NOMO-1 treated with DMSO at 0.1 percent for 48 hours (cell line): Measurements from ENCODE around the gene ZDHHC22.
A peak's percentile ranks its signal among the peaks of the same experiment; 100 is the strongest.

ENCODE experiments used
- DNase-seq: peaks from one replicate; lab custom pipeline; 2025; ENCODE audit not compliant: unreplicated experiment; lab: John Stamatoyannopoulos, UW

ZDHHC22 gene

DNA sequence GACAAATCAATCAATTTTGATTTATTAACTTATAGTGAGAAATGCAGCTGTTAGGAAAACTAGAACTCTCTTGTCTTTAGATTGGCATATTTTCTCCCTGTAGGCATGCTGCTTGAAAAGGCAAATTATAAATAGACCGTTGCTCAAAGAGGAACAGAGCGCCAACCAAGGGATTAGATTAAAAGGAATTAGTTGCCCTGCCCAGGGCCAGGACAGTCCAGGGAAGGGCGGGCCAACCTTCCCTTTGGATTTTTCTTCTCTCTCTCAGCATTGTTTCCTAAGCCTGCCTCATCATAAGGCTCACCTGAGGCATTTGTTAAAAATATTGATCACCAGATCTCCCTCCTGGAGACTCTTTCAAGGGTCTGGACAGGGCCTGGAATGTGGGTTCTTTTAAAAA is 34.9 kb downstream of the ZDHHC22 start:
- no peak for DNase-seq

GRCh38 chr14:77105145-77105939 is 36.2 kb downstream of the ZDHHC22 start:
- DNase-seq = no peak

- no peak for DNase-seq
Measured at GRCh38 chr14:77104393-77104792, 37.2 kb downstream of the ZDHHC22 start.

- DNase-seq = no peak
Measured at GRCh38 chr14:77103951-77104350, 37.6 kb downstream of the ZDHHC22 start.

GRCh38 chr14:77103475-77103874 is 38.1 kb downstream of the ZDHHC22 start:
- DNase-seq = no peak

DNA sequence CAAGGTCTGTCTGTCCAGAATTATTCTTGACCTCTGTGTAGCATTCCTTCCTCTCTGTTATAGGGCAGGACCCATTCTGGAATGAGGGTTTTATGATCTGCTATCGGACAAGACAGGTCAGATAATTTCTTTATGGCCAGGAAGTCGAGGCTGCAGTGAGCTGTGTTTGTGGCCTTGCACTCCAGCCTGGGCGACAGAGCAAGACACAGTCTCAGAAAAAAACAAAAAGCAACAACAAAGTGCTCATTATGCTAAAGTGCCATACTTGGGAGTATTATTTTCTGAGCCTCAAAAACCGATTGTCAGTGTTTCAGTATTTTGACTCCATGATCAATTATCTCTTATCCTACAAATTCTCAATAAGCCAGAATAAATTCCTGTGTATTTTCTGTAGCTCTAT is 39.4 kb downstream of the ZDHHC22 start:
- DNase-seq = no peak

- no peak for DNase-seq
Measured at GRCh38 chr14:77100961-77101360, 40.6 kb downstream of the ZDHHC22 start.

GRCh38 chr14:77099425-77100167 is 42.0 kb downstream of the ZDHHC22 start:
- peak; percentile 28 for DNase-seq

DNA sequence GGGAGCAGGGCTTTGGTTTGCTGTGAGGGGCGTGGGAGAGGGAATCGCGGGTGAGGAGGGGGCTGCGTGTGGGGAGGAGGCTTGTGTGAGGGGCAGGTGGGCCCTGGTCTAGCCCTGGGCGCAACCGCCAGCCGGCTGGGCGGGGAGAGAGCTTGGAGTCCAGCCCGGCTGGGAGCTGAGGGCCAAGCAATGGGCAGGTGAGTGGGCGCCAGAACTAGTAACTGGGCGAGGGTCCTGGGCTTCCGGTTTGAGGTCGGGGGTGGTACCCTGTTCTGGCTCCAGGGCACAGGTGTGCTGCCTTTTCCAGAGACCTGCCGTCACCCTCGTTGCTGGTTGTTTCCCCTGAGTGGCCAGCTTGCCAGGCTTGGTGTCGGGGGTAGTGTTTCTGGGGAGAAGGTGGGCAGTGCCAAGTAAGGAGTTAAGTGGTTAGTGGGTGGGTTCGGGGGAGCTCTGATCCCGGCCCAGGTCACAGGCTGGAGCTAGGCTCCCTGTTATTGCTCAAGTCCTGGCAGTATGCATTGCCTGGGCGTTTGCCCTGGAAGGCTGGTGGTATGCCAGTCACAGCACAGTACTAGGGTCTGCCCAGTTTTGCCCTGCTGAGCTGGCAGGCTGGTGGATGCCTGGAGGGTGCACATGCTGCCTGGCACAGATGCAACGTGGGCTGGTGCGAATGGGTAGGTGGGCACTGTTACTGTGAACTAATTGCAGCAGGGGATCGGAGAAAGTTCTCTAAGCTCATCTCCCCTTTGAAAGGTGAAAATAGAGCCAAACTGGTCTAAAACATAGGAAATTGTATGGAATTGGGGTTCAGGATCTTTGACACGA is 42.9 kb downstream of the ZDHHC22 start:
- no peak for DNase-seq

- DNase-seq = peak; percentile 99
Measured at GRCh38 chr14:77097700-77098528, 43.7 kb downstream of the ZDHHC22 start, which contains the start of gene CIPC. TSS of gene CIPC (plus strand) at chr14:77098258. CDS start at chr14:77105709, 7,451 bp downstream.

- DNase-seq = peak; percentile 49
Measured at GRCh38 chr14:77097006-77097699, 44.4 kb downstream of the ZDHHC22 start.

DNA sequence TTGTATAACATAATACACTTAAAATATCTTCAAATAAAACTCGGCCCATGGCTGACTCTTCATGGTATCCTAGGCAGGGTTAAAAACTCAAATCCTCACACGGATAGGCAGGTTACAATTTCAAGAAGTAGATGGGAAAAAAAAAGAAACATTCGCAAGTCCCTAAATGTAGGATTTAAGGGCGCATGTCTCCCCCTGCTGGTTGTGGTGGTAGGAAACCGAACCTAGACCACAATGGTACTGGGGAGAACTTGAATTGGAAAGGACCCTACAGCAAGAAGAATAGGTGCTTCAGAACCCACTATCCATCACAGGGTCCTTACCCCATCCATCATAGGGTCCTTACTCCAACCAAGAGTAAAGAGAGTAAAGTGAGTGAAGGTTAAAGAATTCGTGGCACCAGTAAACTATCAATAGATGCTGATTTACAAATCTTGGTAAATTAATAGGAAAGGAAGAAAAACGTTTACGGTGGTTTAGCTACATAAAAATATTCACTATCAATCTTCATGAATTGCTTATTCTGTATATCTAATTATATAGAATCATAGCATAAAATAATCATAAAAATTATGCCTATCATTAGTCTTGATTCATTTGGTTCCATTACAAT is 46.8 kb downstream of the ZDHHC22 start:
- DNase-seq = peak; percentile 72

- no peak for DNase-seq
Measured at GRCh38 chr14:77092676-77093075, 48.9 kb downstream of the ZDHHC22 start.

GRCh38 chr14:77091518-77091917 is 50.1 kb downstream of the ZDHHC22 start:
- no peak for DNase-seq

DNA sequence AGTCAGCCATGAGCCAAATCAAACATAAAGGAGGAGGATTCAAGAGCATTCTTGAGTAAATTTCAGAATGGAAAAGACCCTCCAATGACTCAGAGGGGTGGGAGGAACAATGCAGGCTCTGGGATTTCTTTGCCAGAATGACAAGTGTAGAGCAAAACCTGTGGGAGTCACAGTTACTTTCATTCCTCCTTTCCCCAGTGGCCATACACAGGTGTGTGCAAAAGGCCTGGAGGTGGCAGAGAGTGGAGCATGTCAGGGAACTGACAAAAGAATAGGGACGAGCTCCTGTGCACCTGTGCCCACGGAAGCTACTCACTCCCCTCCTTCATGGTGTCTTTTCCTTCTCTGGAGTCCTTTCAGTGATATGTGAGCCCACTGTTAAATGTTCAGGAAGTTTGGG is 52.9 kb downstream of the ZDHHC22 start:
- DNase-seq = no peak

- DNase-seq = no peak
Measured at GRCh38 chr14:77088219-77088618, 53.4 kb downstream of the ZDHHC22 start.

DNA sequence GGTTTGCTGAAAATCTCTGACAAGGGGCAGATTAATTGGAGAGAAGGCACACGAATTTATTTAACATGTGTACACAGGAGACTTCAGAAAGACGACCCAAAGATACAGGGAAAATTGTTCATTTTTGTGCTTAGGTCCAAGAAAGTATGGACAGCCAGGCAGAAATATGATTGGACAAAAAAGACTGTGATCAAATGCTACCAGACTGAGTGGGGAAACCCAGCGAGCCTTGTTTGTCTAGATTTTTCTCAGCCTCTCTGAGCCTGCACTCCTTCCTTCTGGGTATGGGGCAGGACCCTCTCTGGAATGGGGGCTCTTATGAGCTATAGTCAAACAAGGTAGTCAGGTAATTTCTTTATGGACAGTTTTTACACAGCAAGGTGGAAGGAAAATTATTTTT is 54.0 kb downstream of the ZDHHC22 start:
- no peak for DNase-seq

DNA sequence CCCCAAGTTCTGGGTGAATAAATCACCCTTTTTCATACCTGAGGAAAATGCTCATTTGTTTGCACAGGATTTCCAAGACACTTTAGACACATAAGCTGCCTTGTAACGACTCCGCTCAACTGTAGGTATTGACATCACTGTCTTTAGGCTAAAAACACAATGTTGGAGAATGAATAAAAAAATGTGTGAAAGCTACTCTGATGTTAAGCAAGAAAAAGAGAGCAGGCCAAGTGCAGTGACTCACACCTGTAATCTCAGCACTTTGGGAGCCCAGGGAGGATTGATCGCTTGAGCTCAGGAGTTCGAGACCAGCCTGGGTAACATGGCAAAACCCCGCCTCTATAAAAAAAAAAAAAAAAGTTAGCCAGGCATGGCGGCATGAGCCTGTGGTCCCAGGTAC is 54.6 kb downstream of the ZDHHC22 start:
- no peak for DNase-seq

DNA sequence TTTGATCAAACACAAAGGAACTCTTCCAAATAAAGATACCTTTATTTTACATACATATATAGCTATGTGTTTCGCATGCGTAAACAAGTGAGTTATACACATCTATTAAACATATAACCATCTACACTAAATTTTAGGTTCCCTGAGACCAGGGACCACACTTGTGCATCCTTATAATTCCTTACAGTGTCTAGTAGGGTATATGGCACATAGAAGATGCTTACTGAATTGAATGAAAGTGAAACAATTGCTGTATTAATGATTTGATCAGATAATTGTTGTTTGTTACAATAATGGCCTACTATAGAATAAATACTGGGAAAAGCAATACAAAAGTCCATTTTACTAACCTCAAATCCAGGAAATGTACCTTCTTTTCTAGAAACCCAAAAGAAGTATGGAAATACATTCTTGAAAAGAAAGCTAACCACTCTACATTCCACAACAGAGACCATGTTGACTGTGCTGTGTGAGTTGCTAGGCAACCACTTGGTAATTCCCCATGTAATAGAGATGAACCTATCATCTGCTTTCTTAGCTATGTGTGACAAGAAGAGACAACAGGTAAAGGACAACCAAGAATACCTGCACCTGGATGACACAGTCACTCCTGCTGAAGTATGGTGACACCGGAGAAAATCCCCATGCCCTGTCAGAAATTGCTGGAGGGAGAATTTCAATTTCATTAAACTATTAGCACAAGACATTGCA is 55.4 kb downstream of the ZDHHC22 start:
- DNase-seq = no peak
